HL-60 (cell line): ENCODE results near the gene JARID2.

ENCODE experiments used
- GABPA ChIP-seq: IDR thresholded peaks from 2 replicates; pipeline ENCODE4 v1.6.1; 2012; ENCODE audit warnings: low read depth
- TF ChIP-seq, protein P1 (sequence below): IDR thresholded peaks from one replicate; pipeline ENCODE4 v1.5.1; 2011; ENCODE audit warnings: low read length, control low read depth, inconsistent platforms; ENCODE audit not compliant: insufficient read depth
- TF ChIP-seq, protein P2 (sequence below): IDR thresholded peaks from 2 replicates; pipeline ENCODE4 v1.6.1; 2012; ENCODE audit warnings: low read depth; ENCODE audit not compliant: insufficient replicate concordance

DNA sequence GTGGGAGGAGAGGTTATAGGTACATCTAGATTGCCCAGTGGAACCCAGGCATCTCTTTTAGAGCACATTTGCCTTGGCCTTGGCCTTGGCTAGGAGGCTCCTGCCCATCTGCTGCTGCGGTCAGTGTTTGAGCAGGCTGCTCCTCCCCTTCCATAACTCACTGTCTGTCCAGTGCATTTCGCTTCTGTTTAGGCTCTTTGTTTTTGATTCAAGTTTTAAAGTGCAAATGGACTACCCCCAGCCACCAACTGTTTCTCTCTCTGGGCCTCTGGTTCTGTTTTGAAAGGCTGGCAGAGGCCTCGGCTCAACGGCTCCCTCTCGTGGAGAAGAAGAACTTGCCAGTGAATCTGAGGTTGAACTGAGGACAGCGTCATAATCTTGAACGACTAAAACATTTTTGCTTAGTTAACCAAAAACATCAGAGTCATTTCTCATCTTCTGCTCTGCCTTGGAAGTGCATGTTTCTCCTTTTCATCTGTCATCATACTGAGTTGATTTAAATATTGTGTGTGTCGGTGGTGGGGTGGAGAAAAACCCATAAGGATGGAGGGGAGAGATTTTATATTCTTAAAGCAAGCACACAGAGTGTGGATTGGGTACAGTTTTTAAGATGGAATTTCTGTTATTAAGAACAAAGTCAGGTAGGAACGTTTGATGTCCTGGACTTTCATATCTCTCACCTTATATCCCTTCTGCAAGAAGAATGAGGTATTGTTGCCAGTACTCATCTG, 245.6 kb downstream of the JARID2 start:
- TF ChIP-seq GABPA, result no peak
- TF ChIP-seq, protein P1, sequence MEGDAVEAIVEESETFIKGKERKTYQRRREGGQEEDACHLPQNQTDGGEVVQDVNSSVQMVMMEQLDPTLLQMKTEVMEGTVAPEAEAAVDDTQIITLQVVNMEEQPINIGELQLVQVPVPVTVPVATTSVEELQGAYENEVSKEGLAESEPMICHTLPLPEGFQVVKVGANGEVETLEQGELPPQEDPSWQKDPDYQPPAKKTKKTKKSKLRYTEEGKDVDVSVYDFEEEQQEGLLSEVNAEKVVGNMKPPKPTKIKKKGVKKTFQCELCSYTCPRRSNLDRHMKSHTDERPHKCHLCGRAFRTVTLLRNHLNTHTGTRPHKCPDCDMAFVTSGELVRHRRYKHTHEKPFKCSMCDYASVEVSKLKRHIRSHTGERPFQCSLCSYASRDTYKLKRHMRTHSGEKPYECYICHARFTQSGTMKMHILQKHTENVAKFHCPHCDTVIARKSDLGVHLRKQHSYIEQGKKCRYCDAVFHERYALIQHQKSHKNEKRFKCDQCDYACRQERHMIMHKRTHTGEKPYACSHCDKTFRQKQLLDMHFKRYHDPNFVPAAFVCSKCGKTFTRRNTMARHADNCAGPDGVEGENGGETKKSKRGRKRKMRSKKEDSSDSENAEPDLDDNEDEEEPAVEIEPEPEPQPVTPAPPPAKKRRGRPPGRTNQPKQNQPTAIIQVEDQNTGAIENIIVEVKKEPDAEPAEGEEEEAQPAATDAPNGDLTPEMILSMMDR, result peak; percentile 77
- TF ChIP-seq, protein P2, sequence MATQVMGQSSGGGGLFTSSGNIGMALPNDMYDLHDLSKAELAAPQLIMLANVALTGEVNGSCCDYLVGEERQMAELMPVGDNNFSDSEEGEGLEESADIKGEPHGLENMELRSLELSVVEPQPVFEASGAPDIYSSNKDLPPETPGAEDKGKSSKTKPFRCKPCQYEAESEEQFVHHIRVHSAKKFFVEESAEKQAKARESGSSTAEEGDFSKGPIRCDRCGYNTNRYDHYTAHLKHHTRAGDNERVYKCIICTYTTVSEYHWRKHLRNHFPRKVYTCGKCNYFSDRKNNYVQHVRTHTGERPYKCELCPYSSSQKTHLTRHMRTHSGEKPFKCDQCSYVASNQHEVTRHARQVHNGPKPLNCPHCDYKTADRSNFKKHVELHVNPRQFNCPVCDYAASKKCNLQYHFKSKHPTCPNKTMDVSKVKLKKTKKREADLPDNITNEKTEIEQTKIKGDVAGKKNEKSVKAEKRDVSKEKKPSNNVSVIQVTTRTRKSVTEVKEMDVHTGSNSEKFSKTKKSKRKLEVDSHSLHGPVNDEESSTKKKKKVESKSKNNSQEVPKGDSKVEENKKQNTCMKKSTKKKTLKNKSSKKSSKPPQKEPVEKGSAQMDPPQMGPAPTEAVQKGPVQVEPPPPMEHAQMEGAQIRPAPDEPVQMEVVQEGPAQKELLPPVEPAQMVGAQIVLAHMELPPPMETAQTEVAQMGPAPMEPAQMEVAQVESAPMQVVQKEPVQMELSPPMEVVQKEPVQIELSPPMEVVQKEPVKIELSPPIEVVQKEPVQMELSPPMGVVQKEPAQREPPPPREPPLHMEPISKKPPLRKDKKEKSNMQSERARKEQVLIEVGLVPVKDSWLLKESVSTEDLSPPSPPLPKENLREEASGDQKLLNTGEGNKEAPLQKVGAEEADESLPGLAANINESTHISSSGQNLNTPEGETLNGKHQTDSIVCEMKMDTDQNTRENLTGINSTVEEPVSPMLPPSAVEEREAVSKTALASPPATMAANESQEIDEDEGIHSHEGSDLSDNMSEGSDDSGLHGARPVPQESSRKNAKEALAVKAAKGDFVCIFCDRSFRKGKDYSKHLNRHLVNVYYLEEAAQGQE, result no peak
